DND-41 (cell line): ENCODE data around the gene NELFB.

Experiments used
- ATAC-seq: fragments of 200-7000 bp; cut with Tn5 transposase; 3 replicates; pipeline ENCODE4 v1.9.1; 2021; ENCODE audit warnings: low read depth; ENCODE audit not compliant: insufficient read depth
- DNase-seq: peaks from one replicate; pipeline ENCODE4 v3.0.0-alpha.2; 2020
- H2AFZ ChIP-seq: 2 replicates; pipeline ENCODE4 v1.6.0; 2012; ENCODE audit warnings: low read depth, low read length
- H3K27ac ChIP-seq: 2 replicates; pipeline ENCODE4 v1.5.1; 2012; ENCODE audit warnings: low read length, inconsistent platforms
- H3K27me3 ChIP-seq: fragments of 200-600 bp; sonication (generic); 2 replicates; pipeline ENCODE4 v1.6.0; 2012; ENCODE audit warnings: low read length, mild to moderate bottlenecking, inconsistent platforms; ENCODE audit not compliant: insufficient read depth, poor library complexity
- H3K36me3 ChIP-seq: 2 replicates; pipeline ENCODE4 v1.5.1; 2012; ENCODE audit warnings: low read length, inconsistent platforms; ENCODE audit not compliant: insufficient read depth
- H3K4me1 ChIP-seq: 2 replicates; pipeline ENCODE4 v1.5.1; 2012; ENCODE audit warnings: mild to moderate bottlenecking, low read length; ENCODE audit not compliant: insufficient read depth
- H3K4me2 ChIP-seq: 2 replicates; pipeline ENCODE4 v1.6.0; 2012; ENCODE audit warnings: mild to moderate bottlenecking, moderate library complexity, low read length, inconsistent platforms; ENCODE audit not compliant: insufficient read depth
- H3K4me3 ChIP-seq, 2 experiments: fragments of 200-600 bp in 1 of 2; shearing (Covaris generic) in 1 of 2; 2 replicates each; pipeline ENCODE4 v1.5.1; 2012 to 2016; ENCODE audit warnings: inconsistent platforms in 2 of 2, low read length in 2 of 2, mild to moderate bottlenecking in 2 of 2, low read depth in 1 of 2, moderate library complexity in 1 of 2
- H3K79me2 ChIP-seq: 2 replicates; pipeline ENCODE4 v1.6.0; 2012; ENCODE audit warnings: low read length, inconsistent platforms; ENCODE audit not compliant: insufficient read depth
- H3K9ac ChIP-seq: 2 replicates; pipeline ENCODE4 v1.6.0; 2012; ENCODE audit warnings: low read depth, mild to moderate bottlenecking, inconsistent platforms, low read length, moderate library complexity
- H3K9me3 ChIP-seq: 2 replicates; pipeline ENCODE4 v1.5.1; 2012; ENCODE audit warnings: low read length, moderate library complexity, mild to moderate bottlenecking, inconsistent platforms; ENCODE audit not compliant: insufficient read depth, severe bottlenecking
- H4K20me1 ChIP-seq: 2 replicates; pipeline ENCODE4 v1.6.0; 2012; ENCODE audit warnings: low read length; ENCODE audit not compliant: insufficient read depth
- EZH2 ChIP-seq: IDR thresholded peaks from 3 replicates; pipeline ENCODE4 v1.6.1; 2012; ENCODE audit warnings: borderline replicate concordance, low read depth, mild to moderate bottlenecking, moderate library complexity, low read length, inconsistent platforms; ENCODE audit not compliant: severe bottlenecking
- TF ChIP-seq, protein P1 (sequence below): IDR thresholded peaks from 2 replicates; pipeline ENCODE4 v1.5.1; 2012; ENCODE audit warnings: borderline replicate concordance, low read length, moderate library complexity, mild to moderate bottlenecking; ENCODE audit not compliant: poor library complexity, severe bottlenecking; ENCODE audit errors: extremely low read depth

NELFB gene

DNA sequence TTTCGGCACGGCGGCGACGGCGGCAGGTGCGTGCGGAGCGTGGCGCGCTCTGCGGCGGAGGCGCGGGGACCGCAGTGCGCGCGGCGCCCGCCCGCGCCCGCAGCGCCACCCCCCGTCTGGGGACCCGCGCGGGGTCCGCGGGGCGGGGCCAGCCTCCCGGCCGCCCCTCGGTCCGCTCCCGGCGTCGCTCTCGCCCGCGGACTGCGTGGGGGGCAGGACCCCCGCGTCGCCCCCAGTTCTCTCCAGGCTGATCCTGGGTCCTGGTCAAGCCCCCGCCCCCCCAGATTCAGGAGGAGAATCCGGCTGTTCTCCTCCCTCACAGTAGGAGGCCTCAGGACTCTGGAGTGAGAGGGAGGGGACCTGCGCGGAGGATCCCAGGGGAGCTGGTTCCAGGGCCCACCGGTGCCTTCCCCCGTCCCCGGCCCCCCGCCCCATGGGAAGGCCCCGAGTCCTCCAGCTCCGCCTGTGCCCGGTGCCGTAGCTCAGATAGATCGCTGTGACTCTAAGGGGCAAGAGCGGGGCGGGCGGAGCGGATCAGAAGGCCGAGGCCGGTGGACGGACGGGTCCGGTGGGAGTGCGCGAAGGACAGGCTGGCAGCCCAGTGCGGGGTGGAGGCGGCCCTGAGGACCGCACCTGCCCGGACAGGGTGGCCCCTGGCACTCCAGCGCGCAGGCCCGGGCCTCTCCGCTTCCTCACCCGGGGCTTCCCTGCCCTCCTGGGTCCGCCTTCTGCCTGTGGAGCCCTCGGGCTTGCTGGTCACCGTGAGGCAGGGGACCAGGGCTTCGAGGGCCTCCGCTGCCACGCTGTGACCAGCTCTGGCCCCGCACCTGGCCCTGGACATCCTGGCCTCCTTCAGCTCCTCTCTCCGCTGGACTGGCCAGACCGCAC lies 32.7 kb upstream of the NELFB start, which contains the start of gene RNF208:
TSS of gene RNF208 (minus strand) at position 51 of the 888 bp plus-strand sequence. CDS start 1,028 bp downstream, outside the sequence.
- peak within 1 kb of the TSS; percentile 82 for H2AFZ ChIP-seq
- peaks cover 20% of the 10 kb centered on the region for H3K4me1 ChIP-seq
- no peak for DNase-seq
- no peaks in the 10 kb centered on the region for H3K79me2 ChIP-seq
- peak within 1 kb of the TSS; percentile 85 for H3K27ac ChIP-seq
- peak within 1 kb of the TSS; percentile 94 for H3K4me2 ChIP-seq
- no peaks in the 10 kb centered on the region for H3K27me3 ChIP-seq
- H3K36me3 ChIP-seq: no peaks in the 10 kb centered on the region; the same call in 1 of the 2 replicates
- no peak for ATAC-seq
- TF ChIP-seq, protein P1, sequence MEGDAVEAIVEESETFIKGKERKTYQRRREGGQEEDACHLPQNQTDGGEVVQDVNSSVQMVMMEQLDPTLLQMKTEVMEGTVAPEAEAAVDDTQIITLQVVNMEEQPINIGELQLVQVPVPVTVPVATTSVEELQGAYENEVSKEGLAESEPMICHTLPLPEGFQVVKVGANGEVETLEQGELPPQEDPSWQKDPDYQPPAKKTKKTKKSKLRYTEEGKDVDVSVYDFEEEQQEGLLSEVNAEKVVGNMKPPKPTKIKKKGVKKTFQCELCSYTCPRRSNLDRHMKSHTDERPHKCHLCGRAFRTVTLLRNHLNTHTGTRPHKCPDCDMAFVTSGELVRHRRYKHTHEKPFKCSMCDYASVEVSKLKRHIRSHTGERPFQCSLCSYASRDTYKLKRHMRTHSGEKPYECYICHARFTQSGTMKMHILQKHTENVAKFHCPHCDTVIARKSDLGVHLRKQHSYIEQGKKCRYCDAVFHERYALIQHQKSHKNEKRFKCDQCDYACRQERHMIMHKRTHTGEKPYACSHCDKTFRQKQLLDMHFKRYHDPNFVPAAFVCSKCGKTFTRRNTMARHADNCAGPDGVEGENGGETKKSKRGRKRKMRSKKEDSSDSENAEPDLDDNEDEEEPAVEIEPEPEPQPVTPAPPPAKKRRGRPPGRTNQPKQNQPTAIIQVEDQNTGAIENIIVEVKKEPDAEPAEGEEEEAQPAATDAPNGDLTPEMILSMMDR: no peak
- TF ChIP-seq EZH2: no peak
- H3K4me3 ChIP-seq: peak within 1 kb of the TSS; percentile 68 to 96; a peak in 3 of 4 replicates
- peak within 1 kb of the TSS; percentile 98 for H3K9ac ChIP-seq
- H4K20me1 ChIP-seq: no peaks in the 10 kb centered on the region
- no peaks in the 10 kb centered on the region for H3K9me3 ChIP-seq

DNA sequence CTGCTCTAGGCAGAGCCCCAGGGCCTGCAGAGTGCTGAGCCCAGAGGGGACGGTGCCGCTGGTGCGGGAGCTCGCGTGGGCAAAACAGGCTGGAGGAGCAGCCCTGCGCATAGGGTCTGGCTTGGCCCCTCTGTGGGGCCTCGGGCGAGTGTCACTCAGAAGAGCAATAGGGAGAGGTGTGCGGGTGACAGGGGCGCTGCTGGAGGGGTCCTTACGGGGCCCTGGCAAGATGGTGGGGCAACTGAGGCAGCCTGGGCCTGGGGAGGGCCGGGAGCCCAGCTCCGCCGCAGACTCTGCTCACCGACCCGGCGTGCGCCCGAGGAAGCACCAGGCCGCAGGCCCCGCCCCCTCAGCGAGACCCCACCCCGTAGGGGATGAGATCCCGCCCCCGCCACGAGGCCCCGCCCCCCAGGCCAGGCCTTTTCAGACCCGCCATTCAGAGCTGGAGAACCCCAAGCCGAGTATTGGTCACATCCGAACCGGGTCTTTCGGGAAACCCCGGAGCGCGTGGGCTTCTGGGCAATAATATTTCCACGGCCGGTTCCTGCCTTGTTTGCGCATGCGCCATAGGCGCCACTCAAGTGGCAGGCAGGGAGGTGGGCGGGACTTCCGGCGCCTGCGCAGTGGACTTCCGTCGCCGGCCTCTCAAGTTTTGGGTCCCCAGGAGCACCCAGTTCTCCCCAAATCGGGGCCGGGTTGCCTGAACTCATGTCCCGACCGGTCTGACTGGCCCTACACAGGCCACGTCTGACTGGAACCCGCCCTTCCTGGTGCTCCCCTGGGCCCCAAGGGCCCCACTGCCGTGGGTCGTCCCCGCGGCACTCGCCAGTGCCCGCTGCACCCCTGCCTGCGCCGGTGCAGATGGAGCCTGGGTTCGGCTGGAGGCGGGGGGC lies 31.8 kb upstream of the NELFB start:
- no peaks in the 10 kb centered on the region for H3K79me2 ChIP-seq
- peak overlapping the region; percentile 98 for H3K9ac ChIP-seq
- peak; percentile 82 for ATAC-seq
- H3K9me3 ChIP-seq: no peaks in the 10 kb centered on the region
- peak overlapping the region; percentile 94 for H3K4me2 ChIP-seq
- peaks cover 20% of the 10 kb centered on the region for H3K4me1 ChIP-seq
- DNase-seq: peak; percentile 98
- H3K27ac ChIP-seq: peak overlapping the region; percentile 91
- no peaks in the 10 kb centered on the region for H4K20me1 ChIP-seq
- H2AFZ ChIP-seq: peak overlapping the region; percentile 94
- peak overlapping the region; percentile 94 to 96 for H3K4me3 ChIP-seq
- H3K36me3 ChIP-seq: no peaks in the 10 kb centered on the region; the same call in 1 of the 2 replicates
- no peaks in the 10 kb centered on the region for H3K27me3 ChIP-seq
- no peak for TF ChIP-seq EZH2
- TF ChIP-seq, protein P1: no peak

DNA sequence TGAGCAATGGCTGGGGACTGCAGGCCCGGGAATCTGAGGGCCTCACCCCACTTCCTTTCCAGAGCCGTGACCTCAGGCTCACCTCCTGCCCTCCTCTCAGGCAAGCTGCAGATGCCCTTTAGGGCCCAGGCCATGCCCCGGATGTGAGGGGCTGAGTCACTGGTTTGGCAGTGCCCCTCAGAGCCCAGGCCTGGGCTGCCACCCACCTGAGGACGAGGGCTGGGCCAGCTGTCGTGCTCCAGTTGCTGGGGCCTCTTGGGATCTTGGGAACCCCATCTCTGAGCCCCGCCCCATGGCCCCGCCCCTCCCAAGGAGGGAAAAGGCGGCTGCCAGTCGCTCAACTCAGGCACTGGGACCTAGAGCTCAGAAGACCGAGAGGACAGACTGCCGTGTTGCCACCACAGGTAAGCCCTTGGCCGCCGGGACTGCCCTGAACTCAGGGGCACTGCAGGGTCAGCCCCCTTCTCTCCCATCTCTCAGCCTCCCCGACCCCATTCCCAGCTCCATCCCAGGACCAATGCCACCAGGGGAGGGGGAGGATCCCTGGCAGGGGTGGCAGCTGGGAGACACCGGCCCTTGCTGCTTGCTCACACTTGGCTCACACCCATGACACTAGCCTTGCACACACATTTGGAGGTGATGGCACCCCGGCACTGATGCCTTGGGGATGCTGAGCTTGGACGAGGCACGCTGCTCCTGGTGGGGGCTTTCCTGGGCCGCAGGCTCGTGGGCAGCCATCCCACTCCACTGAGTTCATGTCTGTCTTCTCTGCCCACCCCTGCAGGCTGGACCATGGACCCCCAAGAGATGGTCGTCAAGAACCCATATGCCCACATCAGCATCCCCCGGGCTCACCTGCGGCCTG lies 30.1 kb upstream of the NELFB start, which contains the start of gene CYSRT1:
TSS of gene CYSRT1 (plus strand) at position 345 of the 865 bp plus-strand sequence. CDS start at position 793, 448 bp downstream.
- H3K27ac ChIP-seq: peak within 1 kb of the TSS; percentile 91
- H3K9ac ChIP-seq: peak within 1 kb of the TSS; percentile 98
- peak within 1 kb of the TSS; percentile 94 to 96; a peak in 3 of 4 replicates for H3K4me3 ChIP-seq
- H2AFZ ChIP-seq: peak within 1 kb of the TSS; percentile 94
- TF ChIP-seq EZH2: no peak
- TF ChIP-seq, protein P1: no peak
- H3K27me3 ChIP-seq: no peaks in the 10 kb centered on the region
- ATAC-seq (no peak), DNase-seq (no peak)
- H4K20me1 ChIP-seq: no peaks in the 10 kb centered on the region
- no peaks in the 10 kb centered on the region for H3K9me3 ChIP-seq
- H3K4me1 ChIP-seq: peaks cover 20% of the 10 kb centered on the region
- H3K4me2 ChIP-seq: peak within 1 kb of the TSS; percentile 94
- no peaks in the 10 kb centered on the region for H3K36me3 ChIP-seq
- H3K79me2 ChIP-seq: no peaks in the 10 kb centered on the region
